RWPE2 (cell line): ENCODE measurements around the gene PSMD1.

Source experiments
- ATAC-seq: fragments of 200-7000 bp; cut with Tn5 transposase; 3 replicates; pipeline ENCODE4 v1.9.1; 2021; ENCODE audit warnings: low read depth
- DNase-seq: peaks from one replicate; pipeline ENCODE4 v3.0.0-alpha.2; 2020; ENCODE audit warnings: low spot score
- H3K27ac ChIP-seq: fragments of 450-650 bp; 2 replicates; pipeline ENCODE4 v1.5.1; 2017; ENCODE audit warnings: mild to moderate bottlenecking; ENCODE audit not compliant: poor library complexity, severe bottlenecking
- H3K27me3 ChIP-seq: fragments of 250-450 bp; sonication (Bioruptor Pico); 2 replicates; pipeline ENCODE4 v1.5.1; 2021; ENCODE audit warnings: mild to moderate bottlenecking, moderate library complexity; ENCODE audit not compliant: insufficient read depth, poor library complexity, severe bottlenecking
- H3K36me3 ChIP-seq: fragments of 250-450 bp; sonication (Bioruptor Pico); 2 replicates; pipeline ENCODE4 v1.5.1; 2020; ENCODE audit warnings: low read depth, mild to moderate bottlenecking, moderate library complexity
- H3K4me1 ChIP-seq: fragments of 250-450 bp; sonication (Bioruptor Pico); 2 replicates; pipeline ENCODE4 v1.5.1; 2021; ENCODE audit warnings: mild to moderate bottlenecking, moderate library complexity; ENCODE audit not compliant: insufficient read depth, poor library complexity, severe bottlenecking
- H3K4me3 ChIP-seq: fragments of 250-450 bp; sonication (Bioruptor Pico); 2 replicates; pipeline ENCODE4 v1.5.1; 2021; ENCODE audit warnings: mild to moderate bottlenecking, moderate library complexity; ENCODE audit not compliant: severe bottlenecking
- H3K9me3 ChIP-seq: fragments of 250-450 bp; sonication (Bioruptor Pico); 2 replicates; pipeline ENCODE4 v1.5.1; 2021; ENCODE audit warnings: mild to moderate bottlenecking, moderate library complexity; ENCODE audit not compliant: severe bottlenecking
- TF ChIP-seq, protein P1 (sequence below): fragments of 450-650 bp; IDR thresholded peaks from one replicate; pipeline ENCODE4 v1.5.1; 2017; ENCODE audit warnings: mild to moderate bottlenecking, moderate library complexity; ENCODE audit not compliant: poor library complexity, severe bottlenecking

The PSMD1 gene

DNA sequence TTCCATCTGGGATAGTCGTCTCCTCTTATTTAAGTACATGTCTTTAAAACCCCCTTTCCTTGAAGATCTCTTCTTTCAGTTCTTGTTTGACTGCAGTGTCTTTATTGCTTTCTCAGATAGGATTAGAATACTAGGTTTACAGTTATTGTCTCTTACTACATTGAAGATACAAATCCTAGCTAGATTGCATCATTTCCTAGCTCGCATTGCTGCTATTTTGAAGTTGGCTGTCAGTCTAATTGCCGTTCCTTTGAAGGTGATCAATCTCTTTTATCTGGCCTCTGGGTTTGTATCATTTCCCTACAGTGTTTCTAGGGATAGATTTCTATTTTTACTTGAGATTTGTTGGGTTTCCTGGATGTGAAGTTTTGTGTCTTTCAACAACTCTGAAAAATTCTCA, 162.6 kb downstream of the PSMD1 start:
- Histone ChIP-seq H3K4me3 (no peak overlapping the region), H3K4me1 (no peaks in the 10 kb centered on the region), H3K27ac (no peak overlapping the region), H3K36me3 (peaks cover 35% of the 10 kb centered on the region; the same call in 1 of the 2 replicates), H3K27me3 (no peaks in the 10 kb centered on the region), H3K9me3 (no peaks in the 10 kb centered on the region)
- no peak for ATAC-seq
- TF ChIP-seq, protein P1, sequence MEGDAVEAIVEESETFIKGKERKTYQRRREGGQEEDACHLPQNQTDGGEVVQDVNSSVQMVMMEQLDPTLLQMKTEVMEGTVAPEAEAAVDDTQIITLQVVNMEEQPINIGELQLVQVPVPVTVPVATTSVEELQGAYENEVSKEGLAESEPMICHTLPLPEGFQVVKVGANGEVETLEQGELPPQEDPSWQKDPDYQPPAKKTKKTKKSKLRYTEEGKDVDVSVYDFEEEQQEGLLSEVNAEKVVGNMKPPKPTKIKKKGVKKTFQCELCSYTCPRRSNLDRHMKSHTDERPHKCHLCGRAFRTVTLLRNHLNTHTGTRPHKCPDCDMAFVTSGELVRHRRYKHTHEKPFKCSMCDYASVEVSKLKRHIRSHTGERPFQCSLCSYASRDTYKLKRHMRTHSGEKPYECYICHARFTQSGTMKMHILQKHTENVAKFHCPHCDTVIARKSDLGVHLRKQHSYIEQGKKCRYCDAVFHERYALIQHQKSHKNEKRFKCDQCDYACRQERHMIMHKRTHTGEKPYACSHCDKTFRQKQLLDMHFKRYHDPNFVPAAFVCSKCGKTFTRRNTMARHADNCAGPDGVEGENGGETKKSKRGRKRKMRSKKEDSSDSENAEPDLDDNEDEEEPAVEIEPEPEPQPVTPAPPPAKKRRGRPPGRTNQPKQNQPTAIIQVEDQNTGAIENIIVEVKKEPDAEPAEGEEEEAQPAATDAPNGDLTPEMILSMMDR, result no peak
- DNase-seq, result no peak

DNA sequence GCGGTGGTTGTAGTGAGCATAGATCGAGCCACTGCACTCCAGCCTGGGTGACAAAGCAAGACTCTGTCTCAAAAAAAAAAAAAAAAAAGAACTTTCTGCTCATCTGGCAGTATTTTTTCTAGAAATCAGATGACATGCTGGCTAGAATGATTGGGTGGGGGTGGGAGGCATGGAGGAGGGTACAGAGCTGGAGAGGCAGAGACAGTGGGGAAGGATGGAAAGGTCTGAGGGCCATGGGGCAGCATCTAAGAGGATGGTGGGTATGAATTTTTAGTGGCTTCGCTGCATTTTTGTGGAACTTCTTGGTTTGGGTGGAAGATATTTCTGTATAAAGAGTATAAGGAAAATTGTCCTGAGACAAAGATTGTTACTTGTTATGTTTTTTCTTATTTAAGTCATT, 165.1 kb downstream of the PSMD1 start:
- no peak for DNase-seq
- H3K4me3 ChIP-seq, result no peak overlapping the region
- peaks cover 33% of the 10 kb centered on the region for H3K36me3 ChIP-seq
- H3K27ac ChIP-seq, result no peak overlapping the region
- H3K4me1 ChIP-seq, result no peaks in the 10 kb centered on the region
- no peaks in the 10 kb centered on the region for H3K9me3 ChIP-seq
- H3K27me3 ChIP-seq, result no peaks in the 10 kb centered on the region
- ATAC-seq, result no peak
- TF ChIP-seq, protein P1, result no peak
